GM19193 (cell line): Measurements from ENCODE around the gene PAQR6.

Experiments used
- POLR2A ChIP-seq: IDR thresholded peaks from 4 replicates; pipeline ENCODE4 v1.6.1; 2011; ENCODE audit not compliant: insufficient read depth, insufficient read length; ENCODE audit errors: extremely low read depth

The PAQR6 gene

DNA sequence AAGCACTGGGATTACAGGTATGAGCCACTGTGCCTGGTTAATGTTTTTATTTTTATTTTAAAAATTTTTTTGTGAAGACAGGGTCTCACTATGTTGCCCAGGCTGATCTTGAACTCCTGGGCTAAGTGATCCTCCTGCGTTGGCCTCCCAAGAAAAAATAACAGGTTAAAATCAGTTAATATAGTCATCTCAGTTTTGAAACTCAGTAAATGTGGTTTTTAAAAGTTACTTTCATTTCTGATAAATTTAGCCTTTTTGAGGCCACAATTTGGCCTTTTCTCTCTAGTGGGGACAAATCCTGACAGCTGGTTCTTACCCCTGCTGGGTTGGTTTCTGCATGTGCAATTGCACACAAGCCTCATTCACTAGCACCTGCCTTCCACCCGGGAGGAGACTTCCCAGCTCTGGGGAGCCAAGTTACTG, 21.7 kb downstream of the PAQR6 start:
- no peak for TF ChIP-seq POLR2A

DNA sequence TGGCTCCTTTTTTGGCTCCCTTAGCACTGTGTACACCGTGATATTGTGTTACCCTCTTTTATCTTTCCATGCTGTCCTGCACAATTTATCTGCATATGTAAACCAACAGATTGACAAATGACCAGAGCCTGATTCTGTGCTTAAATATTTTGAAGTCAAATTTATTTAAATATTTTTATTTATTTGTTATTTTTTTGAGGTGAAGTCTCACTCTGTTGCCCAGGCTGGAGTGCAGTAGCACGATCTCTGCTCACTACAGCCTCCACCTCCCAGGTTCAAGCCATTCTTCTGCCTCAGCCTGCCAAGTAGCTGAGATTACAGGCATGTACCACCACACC, 22.2 kb downstream of the PAQR6 start:
- TF ChIP-seq POLR2A, result no peak

DNA sequence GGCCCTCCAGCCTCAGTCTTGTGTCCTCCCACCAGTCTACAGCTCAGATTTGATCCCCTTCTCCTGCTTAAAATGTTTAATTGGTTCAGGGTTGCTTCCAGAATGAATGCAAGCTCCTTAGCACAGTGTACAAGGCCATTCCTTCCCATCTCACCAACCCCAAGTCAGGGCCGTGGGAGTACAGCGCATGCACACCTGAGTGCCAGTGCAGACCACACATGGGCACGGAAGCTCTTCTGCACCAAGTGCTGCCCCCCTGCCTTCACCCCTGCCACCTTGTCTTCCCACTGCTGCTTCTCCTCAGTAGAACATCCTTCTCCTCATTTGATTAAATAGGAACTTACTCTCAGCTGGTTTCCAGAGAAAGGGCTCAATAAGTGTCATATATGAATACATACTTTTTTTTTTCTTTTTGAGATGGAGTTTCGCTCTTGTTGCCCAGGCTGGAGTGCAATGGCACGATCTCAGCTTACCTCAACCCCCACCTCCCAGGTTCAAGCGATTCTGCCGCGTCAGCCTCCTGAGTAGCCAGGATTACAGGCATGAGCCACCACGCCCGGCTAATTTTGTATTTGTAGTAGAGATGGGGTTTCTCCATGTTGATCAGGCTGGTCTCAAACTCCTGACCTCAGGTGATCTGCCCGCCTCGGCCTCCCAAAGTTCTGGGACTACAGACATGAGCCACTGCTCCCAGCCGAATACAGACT, 25.7 kb downstream of the PAQR6 start:
- TF ChIP-seq POLR2A, result no peak

DNA sequence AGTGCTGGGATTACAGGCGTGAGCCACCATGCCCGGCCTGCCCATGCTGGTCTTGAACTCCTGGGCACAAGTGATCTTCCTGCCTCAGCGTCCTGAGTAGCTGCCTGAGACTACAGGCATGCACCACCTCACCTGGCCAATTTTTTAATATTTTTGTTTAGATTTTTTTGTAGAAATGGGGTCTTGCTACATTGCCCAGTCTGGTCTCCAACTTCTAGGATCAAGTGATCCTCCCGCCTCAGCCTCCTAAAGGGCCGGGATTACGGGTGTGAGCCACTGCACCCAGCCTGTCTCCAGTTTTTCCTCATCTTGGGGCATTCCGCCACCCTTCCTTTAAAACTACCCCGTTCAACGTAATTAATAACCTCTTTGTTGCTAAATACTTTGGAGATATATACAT, 27.6 kb downstream of the PAQR6 start:
- TF ChIP-seq POLR2A, result no peak

DNA sequence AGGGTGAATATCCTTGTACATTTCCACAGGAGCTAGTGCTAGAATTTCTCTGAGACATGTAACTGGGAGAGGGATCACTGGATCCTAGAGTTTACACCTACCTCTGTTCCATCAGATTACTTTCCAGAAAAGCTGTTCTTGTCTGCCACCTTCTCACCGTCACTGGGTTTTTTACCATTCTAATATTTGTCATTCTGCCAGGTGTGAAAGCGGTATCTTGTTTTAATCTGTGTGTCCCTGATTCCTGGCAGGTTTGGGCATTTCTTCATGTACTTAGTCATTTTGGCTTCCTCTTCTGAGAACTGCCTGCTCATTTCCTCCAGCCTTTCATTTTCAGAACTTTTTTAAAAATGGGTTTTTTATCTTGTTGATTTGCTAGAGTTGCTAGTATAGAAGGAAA, 30.0 kb downstream of the PAQR6 start:
- no peak for TF ChIP-seq POLR2A

DNA sequence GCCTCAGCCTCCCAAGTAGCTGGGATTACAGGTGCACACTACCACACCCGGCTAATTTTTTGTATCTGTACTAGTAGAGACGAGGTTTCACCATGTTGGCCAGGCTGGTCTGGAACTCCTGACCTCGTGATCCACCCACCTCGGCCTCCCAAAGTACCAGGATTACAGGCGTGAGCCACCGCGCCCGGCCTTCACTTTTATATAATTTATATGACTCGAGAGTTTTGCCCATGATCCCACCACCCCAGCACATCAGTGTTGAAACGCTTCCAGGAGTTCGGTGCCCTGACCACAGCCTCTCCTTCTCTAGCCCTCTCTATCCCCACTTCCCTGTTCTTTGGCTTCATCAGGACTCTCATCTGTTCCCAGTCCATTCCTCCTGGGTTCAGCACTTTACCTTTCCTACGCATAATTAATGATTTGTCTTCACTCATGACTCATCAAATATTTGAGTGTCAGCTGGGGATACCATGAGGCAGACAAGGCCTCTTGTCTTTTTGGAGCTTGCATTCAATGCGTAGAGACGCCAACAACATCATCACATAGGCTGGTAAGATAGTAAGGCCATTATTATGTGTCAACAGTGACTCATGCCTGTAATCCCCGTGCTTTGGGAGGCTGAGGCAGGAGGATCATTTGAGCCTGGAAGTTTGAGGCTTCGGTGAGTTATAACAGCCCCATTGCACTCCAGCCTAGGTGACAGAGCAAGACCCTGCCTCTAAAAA, 33.7 kb downstream of the PAQR6 start:
- no peak for TF ChIP-seq POLR2A

DNA sequence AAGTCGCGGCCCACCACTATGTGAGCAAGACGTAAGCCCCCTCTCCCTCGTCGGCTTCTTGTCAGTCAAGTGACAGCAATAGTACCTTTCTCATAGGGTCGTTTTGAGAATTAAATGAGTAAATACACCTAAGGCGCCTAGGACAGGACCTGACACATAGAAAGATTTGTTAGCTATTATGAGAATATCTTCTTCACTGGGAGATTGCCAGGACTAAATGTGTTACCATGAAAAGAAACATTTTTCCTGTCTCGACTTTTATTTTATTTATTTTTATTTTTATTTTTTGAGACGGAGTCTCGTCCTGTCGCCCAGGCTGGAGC, 34.3 kb downstream of the PAQR6 start:
- TF ChIP-seq POLR2A, result no peak

DNA sequence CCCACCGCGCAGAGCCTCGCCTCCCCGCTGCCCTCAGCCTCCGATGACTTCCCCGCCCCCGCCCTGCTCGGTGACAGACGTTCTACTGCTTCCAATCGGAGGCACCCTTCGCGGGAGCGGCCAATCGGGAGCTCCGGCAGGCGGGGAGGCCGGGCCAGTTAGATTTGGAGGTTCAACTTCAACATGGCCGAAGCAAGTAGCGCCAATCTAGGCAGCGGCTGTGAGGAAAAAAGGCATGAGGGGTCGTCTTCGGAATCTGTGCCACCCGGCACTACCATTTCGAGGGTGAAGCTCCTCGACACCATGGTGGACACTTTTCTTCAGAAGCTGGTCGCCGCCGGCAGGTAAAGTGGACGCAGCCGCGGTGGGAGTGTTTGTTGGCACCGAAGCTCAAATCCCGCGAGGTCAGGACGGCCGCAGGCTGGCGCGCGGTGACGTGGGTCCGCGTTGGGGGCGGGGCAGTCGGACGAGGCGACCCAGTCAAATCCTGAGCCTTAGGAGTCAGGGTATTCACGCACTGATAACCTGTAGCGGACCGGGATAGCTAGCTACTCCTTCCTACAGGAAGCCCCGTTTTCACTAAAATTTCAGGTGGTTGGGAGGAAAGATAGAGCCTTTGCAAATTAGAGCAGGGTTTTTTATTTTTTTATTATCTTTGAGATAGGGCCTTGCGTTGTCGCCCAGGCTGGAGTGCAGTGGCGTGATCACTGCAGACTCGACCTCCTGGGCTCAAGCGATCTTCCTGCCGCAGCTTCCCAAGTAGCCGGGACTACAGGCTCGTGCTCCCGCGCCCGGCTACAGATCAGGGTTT, 34.8 kb downstream of the PAQR6 start, which contains the start of gene PMF1:
TSS of gene PMF1 (plus strand) at position 175 of the 811 bp plus-strand sequence. CDS start at position 184, 9 bp downstream.
- peak; percentile 86 for TF ChIP-seq POLR2A

DNA sequence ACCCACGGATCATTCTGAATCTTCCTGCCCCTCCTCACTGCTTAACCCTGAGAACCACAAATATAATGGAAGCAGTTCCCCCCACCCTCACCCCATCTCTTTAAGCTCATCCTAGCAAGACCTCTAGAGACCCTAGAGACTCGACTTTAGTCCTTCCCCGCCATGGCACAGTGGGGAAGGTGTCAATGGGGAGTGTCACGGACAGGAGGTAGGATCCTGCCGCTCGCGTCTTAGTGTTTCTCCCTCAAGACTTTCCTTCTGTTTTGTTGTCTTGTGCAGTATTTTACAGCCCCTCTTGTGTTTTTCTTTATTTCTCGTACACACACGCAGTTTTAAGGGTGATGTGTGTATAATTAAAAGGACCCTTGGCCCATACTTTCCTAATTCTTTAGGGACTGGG, 35.7 kb downstream of the PAQR6 start:
- TF ChIP-seq POLR2A, result no peak

DNA sequence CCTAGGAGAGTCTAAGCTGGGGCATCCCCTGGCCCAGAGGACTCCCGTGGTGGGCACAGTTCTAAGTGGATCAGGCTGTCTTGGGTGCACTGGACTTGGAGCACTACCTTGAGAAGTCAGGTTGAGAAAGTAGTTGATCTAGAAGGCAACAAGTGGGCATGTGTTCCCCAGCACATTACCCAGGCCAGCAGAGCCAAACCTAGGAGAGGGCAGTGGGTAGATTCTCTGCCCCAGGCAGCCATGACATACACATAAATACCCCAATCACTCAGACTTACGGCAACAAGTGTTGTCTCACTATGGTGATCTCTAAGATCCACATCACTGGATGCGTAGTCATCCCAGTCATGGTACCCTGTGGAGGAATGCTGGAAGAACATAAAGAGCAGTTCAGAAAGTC, 36.6 kb downstream of the PAQR6 start:
- no peak for TF ChIP-seq POLR2A

DNA sequence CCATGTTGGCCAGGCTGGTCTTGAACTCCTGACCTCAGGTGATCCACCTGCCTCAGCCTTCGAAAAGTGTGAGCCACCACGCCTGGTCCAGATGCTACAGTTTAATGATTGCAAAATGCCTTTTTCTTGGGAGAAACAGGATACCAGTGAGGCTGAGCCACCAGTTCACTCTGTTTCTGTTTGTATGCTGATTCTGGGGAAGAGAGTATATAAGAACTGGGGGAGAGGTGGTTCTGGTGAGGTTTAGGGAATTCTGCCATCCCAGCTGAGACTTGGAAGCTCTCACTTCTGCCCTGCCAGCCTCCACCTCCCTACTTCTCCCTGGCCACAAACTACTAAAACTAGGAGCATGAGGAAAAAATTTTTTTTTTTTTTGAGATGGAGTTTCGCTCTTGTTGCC, 43.2 kb downstream of the PAQR6 start:
- TF ChIP-seq POLR2A, result no peak

DNA sequence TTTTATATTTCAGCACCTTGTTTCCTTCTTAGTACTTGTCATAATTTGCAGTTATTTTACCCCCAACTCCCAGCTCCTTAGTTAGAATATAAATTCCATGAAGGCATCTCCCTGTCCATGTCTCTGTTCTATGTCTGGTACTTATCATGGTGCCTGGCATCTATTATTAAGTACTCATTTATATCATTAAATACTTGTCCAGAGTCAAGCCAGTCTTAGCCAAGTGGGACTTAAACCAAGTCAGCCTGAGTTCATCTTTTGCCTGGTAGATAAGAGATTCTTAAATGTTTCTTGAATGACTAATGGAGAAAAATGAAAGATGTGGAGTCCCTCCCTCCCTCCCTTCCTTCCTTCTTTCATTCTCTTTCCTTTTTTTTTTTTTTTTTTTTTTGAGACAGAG, 44.5 kb downstream of the PAQR6 start:
- TF ChIP-seq POLR2A, result no peak

DNA sequence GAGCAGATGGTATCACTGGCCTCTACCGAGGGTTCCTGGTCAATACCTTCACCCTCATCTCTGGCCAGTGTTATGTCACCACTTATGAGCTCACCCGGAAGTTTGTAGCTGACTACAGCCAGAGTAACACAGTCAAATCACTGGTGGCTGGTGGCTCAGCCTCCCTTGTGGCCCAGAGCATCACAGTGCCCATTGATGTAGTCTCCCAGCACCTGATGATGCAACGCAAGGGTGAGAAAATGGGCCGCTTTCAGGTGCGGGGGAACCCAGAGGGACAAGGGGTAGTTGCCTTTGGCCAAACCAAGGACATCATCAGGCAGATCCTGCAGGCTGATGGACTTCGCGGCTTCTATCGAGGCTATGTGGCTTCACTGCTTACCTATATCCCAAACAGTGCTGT, 47.8 kb downstream of the PAQR6 start:
- TF ChIP-seq POLR2A, result no peak

DNA sequence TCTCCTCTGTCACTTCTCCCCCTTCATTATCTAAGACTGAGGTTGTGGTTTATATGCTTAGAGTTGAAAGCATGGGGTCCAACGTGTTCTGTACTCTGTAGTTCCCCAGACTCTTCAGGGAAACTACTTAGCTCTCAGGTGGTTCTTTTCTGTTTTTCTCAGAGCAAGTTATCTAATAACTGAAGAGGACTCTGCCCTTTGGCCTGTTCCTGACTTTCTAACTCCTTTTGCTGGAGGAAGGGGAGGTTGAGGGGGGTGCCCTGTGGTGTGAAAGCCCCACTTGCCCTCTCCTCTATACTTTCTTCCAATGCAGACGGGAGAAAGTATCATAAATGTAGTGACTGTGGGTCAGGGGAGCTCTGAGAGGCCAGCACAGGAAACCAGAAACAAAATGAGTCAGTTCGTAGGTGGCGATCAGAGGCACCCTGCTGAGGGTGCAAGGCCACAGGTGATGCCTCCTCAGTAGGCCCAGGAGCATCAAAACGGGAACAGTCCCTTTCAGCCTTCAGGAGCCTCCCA, 49.0 kb downstream of the PAQR6 start:
- TF ChIP-seq POLR2A, result no peak

DNA sequence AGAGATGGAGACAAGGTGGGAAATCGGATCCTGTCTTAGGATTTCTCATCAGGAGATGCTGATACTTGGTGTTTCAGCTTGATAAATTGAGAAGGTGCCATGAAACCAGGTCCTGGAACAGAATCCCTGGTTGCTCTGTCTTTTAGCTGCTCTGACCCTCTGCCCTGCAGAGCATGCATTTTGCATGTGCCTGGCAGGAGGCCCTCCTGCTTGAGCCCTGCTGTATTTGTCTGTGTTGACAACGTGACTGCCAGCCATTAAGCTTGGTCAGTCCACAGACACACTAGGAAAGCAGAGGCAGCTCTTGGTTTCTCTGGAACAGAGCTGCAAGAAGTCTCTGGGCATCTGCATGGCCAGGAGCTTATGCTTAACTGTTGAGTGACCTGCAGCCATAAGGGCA, 51.4 kb downstream of the PAQR6 start:
- TF ChIP-seq POLR2A, result no peak

DNA sequence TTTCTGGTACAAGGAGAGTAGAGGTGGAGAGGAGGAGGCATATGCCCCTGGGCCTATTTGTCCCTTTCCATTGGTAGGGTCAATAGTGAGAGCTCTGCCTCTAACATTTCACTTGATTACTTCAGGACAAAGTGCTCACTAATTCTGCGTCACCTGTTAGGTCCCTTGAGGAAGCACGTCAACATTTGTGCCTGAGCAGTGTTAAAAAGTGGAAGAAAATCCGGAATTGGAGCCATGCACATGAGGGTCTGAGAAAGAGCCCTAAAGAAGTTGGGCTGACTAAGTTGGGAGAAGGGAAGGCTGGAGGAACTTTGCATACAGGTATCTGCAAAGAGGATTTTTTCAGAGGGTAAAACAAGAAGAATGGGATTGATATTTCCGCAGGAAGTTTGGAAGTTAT, 52.0 kb downstream of the PAQR6 start:
- TF ChIP-seq POLR2A, result no peak

DNA sequence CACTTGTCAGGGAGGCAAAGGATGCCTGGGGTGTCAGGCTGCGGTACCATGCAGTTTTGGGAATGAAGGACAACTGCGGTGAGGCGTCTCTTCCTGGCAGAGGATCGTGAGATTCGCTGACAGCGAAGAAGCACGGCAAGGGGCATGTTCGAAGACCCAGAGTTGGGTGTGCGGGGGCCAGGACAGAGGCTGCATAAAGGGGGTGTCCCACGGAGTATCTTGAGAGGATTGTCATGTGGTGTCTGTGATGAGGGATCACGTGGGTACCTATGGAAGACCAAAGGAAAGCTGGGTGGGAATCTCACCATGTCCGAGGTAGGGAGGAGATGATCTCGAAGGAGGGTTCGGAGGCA, 53.6 kb downstream of the PAQR6 start:
- no peak for TF ChIP-seq POLR2A
